Vagina (tissue), 2 donors: ENCODE results near the gene TMEM132C.

Experiments
- POLR2A ChIP-seq, 2 donors: fragments of 450-650 bp; IDR thresholded peaks; one replicate each; pipeline ENCODE4 v1.6.1; 2017; ENCODE audit warnings: antibody characterized with exemption in 2 of 2, mild to moderate bottlenecking in 2 of 2, moderate library complexity in 2 of 2
- POLR2AphosphoS5 ChIP-seq, 2 donors: sonication (generic); formaldehyde crosslinking; IDR thresholded peaks; one replicate each; pipeline ENCODE4 v1.9.0; 2017; ENCODE audit warnings: antibody characterized with exemption in 2 of 2, mild to moderate bottlenecking in 2 of 2, low read depth in 1 of 2; ENCODE audit not compliant: insufficient read depth in 1 of 2
- TF ChIP-seq, protein P1 (sequence below), 3 experiments: fragments of 450-650 bp in 2 of 3; fragments of 200-600 bp in 1 of 3; sonication (generic) in 1 of 3; IDR thresholded peaks; one replicate each; pipeline ENCODE4 v1.5.1; 2017 to 2019; ENCODE audit warnings: antibody characterized with exemption in 3 of 3, mild to moderate bottlenecking in 2 of 3, moderate library complexity in 2 of 3

DNA sequence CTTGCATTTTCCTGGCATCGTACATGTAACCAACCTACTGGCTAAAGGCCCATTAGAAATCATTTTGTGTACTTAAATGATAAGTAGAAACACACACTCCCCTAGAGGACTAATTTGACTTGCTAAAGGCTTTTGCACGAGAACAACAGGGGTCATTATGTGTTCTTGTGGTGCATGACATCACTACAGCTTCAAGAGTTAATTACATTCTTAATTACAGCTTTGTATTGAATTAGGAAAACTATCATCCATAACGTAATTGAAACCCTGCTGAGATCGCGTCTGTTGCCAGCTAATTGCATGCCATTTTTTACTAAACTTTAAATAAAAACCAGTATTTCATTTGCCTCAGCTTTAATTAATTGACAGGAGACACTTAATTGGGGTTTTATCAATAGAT is 51.4 kb downstream of the TMEM132C start:
- TF ChIP-seq POLR2AphosphoS5 (IDR thresholded peaks at IDR 0.05; ENCODE audit: insufficient read depth in 1 of 2, low read depth in 1 of 2) (no peak), POLR2A (IDR thresholded peaks at IDR 0.05) (no peak)
- TF ChIP-seq, protein P1, sequence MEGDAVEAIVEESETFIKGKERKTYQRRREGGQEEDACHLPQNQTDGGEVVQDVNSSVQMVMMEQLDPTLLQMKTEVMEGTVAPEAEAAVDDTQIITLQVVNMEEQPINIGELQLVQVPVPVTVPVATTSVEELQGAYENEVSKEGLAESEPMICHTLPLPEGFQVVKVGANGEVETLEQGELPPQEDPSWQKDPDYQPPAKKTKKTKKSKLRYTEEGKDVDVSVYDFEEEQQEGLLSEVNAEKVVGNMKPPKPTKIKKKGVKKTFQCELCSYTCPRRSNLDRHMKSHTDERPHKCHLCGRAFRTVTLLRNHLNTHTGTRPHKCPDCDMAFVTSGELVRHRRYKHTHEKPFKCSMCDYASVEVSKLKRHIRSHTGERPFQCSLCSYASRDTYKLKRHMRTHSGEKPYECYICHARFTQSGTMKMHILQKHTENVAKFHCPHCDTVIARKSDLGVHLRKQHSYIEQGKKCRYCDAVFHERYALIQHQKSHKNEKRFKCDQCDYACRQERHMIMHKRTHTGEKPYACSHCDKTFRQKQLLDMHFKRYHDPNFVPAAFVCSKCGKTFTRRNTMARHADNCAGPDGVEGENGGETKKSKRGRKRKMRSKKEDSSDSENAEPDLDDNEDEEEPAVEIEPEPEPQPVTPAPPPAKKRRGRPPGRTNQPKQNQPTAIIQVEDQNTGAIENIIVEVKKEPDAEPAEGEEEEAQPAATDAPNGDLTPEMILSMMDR (IDR thresholded peaks at IDR 0.05) = no peak
